ENCODE data around the gene SKA3. TPM values are rescaled to one million over a fixed set of nuclear protein-coding genes. Genes with fewer than 3 reads are reported as not detected.
"Not testable (repeated sequence)": the region's sequence is repeated elsewhere in the genome, so short reads cannot be mapped to it uniquely, and the experiment has no call there.

The SKA3 gene
- 24.0 and 69.3 TPM in 2 replicates for total RNA-seq (ENCODE audit: low replicate concordance)

DNA sequence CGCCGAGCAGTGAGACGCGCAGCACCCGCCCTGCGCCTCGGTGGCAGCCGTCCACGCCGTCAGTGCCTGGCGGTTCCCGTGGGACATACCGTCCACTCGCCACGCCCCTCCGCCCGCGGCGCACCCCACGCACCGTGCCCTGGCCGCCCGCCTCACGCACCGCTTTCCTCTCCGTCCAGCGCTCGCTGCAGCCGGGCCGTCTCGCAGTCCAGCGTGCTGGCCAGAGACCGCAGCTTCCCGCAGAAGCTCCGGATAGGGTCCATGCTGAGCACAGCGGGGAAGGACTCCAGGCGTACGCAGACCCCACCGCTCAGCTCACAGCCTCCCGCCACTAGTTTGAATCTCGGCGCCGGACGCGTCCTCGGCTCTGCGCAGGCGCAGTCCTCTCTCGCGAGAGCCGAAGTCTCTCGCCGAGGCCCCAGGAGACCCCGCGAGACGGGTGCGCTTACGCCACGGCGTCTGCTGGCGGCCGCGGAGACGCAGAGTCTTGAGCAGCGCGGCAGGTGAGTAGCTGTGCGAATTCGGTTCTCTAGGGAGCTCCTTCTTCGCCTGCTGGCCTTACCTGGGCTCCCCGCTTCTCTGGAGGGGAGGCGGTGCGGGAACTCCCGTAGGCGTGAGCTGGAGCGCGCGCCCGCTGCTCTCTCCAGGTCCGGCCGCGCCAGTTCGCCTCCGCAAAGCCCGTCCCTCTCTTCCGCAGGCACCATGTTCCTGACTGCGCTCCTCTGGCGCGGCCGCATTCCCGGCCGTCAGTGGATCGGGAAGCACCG lies at the start of gene SKA3, which contains the start of gene MRPL57:
SKA3 (minus strand) TSS at position 338 of the 767 bp plus-strand sequence; CDS start at position 263, 75 bp downstream.
MRPL57 (plus strand) TSS at position 444 of the 767 bp plus-strand sequence; CDS start at position 703, 259 bp downstream.
- TF ChIP-seq, protein P1, sequence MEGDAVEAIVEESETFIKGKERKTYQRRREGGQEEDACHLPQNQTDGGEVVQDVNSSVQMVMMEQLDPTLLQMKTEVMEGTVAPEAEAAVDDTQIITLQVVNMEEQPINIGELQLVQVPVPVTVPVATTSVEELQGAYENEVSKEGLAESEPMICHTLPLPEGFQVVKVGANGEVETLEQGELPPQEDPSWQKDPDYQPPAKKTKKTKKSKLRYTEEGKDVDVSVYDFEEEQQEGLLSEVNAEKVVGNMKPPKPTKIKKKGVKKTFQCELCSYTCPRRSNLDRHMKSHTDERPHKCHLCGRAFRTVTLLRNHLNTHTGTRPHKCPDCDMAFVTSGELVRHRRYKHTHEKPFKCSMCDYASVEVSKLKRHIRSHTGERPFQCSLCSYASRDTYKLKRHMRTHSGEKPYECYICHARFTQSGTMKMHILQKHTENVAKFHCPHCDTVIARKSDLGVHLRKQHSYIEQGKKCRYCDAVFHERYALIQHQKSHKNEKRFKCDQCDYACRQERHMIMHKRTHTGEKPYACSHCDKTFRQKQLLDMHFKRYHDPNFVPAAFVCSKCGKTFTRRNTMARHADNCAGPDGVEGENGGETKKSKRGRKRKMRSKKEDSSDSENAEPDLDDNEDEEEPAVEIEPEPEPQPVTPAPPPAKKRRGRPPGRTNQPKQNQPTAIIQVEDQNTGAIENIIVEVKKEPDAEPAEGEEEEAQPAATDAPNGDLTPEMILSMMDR (IDR thresholded peaks at IDR 0.05; ENCODE audit: insufficient read depth, low read length): no peak
- peak; percentile 91 for DNase-seq (ENCODE audit: low read depth)

DNA sequence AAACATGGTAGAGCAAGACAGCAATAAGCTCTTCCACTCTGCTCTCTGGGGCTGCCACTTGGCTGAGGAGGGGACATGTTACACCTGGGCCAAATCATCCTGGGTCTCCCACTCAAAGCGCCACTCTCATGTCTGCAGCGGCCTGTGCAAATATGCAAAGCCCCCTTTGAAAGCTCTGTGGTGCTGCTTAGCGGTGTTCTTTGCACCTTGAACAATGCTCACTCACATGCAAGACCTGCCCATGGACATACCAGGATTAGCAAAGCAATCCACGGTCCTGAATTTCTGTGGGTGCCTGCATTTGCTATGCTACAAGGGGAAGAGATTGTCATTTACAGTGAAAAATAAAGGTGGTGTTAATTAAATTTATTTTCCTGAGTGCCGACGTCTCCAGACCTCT lies 48.7 kb upstream of the SKA3 start:
- no peak overlapping the region for H3K4me3 ChIP-seq (ENCODE audit: low read depth, low read length)
- DNase-seq (ENCODE audit: low read depth): no peak
- TF ChIP-seq, protein P1 (IDR thresholded peaks at IDR 0.05; ENCODE audit: insufficient read depth, low read length): no peak

More for the DNA sequence above, at the start of gene SKA3, which contains the start of gene MRPL57:
- peak within 1 kb of the TSS; percentile 94 for H3K4me3 ChIP-seq (ENCODE audit: low read depth, low read length)

DNA sequence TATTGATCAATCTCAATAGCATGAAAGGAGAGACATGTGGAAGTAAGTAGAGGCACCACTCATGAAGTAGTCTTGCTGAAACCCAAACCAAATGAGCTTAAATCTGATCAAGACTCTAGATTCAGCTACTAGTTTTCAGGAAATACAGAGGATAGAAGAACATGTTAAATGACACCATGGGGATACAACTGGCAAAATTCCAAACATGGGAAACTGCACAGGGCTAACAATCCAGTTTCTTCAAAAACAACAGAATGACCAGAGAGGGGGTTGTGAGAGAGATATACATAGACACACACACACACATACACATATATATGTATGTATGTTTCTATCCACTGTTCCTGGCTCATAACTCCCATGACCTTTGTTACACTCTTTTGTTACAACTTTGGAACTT lies 44.9 kb upstream of the SKA3 start:
- H3K4me3 ChIP-seq (ENCODE audit: low read depth, low read length): no peak overlapping the region
- no peak for DNase-seq (ENCODE audit: low read depth)
- TF ChIP-seq, protein P1 (IDR thresholded peaks at IDR 0.05; ENCODE audit: insufficient read depth, low read length): no peak

DNA sequence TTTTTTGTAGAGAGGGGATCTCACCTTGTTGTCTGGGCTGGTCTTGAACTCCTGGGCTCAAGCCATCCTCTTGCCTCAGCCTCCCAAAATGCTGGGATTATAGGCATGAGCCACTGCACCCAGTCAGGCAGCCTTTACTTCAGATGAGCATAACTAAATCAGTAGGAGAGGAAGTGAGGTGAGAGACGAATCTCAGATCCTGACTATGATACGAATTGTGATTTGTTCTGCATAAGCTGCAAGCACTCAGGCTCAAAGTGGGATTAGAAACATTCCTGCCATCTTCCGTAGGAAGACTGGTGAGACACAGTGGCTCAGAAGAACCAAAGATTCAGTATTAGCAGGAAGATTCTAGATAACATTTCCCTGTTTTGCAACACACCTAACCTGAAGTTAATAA lies 43.4 kb upstream of the SKA3 start:
- not testable (repeated sequence) for H3K4me3 ChIP-seq (ENCODE audit: low read depth, low read length); DNase-seq (ENCODE audit: low read depth)

DNA sequence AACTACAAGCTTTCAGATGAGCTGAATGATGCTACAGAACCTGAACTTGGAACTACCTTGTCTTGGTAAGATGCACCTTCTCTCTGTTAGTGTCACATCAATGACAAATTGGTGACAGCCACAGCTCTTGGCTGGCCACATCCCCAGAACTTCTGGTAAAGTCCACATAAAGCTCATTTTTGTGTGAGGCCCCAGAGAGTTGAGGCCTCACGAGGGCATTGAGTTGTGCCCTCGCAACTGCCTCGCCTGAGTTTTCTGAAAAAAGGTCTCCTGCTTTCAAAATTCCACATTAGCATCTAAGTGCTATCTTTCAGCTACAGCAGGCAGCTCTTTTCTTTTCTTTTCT lies 42.7 kb upstream of the SKA3 start:
- H3K4me3 ChIP-seq (ENCODE audit: low read depth, low read length): no peak overlapping the region
- DNase-seq (ENCODE audit: low read depth): no peak
- TF ChIP-seq, protein P1 (IDR thresholded peaks at IDR 0.05; ENCODE audit: insufficient read depth, low read length): no peak

DNA sequence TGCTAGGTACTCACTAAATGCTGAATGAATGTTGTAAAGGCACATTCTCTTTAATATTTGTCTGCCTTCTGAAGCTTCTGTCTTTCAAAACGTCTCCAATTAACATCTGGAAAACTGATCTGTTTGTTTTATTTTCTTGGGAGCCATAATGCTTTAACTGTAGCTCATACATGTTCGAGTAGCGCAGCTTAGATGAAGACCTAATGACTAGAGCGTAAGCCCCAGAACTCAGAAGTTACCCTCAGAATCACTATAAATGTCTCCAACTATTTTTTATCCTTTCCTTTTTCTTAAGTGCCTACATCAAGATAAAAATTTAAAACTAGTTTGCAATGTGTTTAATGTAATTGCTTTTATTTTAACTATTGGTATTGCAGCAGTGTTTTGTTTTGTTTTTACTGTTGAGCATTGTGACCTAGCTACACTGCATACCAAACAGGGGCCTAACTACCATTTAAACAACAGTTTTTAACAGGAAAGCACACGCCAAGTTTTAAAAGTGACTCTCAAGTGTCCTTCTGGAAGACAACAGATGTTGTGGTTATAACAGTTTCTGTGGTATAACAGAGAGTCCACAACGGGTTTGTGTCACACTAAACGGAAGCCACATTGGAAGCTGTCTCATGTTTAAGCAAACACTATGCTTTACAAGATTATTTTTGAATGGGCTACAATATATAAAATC lies 42.1 kb upstream of the SKA3 start:
- TF ChIP-seq, protein P1 (IDR thresholded peaks at IDR 0.05; ENCODE audit: insufficient read depth, low read length): no peak
- no peak overlapping the region for H3K4me3 ChIP-seq (ENCODE audit: low read depth, low read length)
- no peak for DNase-seq (ENCODE audit: low read depth)

DNA sequence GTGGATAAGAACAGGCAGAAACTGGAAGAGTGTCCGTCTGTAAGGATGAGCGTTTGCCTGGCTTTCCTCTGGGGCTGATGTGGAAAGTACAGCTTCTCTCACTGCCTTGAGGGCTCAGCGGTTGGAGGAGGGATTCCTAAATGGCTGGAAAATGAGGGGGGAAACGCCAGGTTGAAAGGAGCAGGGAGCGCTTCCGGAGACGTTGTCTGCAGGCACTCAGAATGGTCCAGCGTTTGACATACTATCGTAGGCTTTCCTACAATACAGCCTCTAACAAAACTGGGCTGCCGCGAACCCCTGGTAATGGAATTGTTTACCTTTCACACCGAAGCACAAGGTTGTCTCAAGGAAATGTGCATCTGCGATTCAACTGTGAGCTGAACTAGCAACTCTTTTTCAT lies 40.0 kb upstream of the SKA3 start:
- H3K4me3 ChIP-seq (ENCODE audit: low read depth, low read length): no peak overlapping the region
- DNase-seq (ENCODE audit: low read depth): no peak
- TF ChIP-seq, protein P1 (IDR thresholded peaks at IDR 0.05; ENCODE audit: insufficient read depth, low read length): no peak

DNA sequence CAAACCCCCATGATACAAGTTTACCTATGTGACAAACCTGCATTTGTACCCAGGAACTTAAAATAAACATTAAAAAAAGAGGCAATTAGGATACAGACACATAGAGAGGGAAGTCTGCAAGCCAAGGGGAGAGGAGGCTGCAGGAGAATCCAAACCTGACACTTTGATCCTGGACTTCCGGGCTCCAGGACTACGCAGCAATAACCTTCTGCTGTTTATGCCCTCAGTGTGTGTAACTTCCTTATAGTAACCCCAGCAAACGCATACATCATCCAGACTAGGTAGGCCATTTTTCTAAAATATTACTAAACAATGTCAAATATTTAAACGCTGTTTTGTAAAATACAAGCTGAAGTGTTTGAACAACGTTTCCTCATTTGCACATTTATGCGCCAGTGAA lies 39.1 kb upstream of the SKA3 start:
- not testable (repeated sequence) for H3K4me3 ChIP-seq (ENCODE audit: low read depth, low read length); DNase-seq (ENCODE audit: low read depth)
